Epithelial cell of prostate (primary cell): ENCODE results near the gene GPR107.

Source experiments
- DNase-seq: peaks from one replicate; pipeline ENCODE4 v3.0.0-alpha.2; 2011; ENCODE audit warnings: low read depth, low spot score
- H3K27ac ChIP-seq: fragments of 450-650 bp; 2 replicates; pipeline ENCODE4 v1.5.1; 2017; ENCODE audit warnings: mild to moderate bottlenecking

The GPR107 gene

DNA sequence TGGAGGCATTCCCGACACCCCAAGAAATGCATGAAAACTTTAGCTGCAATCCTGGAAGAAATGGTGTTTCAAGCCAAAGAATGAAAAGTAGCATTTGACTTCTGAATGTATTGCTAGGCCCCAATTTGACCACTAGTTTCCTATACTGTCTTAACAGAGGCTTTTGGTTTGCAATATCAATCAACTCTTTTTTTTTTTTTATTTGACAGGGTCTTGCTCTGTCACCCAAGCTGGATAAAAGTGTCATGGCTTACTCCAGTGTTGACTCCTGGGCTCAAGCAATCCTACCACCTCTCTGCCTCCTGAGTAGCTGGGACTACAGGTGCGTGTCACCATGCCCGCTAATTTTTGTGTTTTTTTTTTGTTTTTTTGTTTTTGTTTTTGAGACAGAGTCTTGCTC lies 3.2 kb upstream of the GPR107 start:
- no peak for DNase-seq
- no peak overlapping the region for H3K27ac ChIP-seq

DNA sequence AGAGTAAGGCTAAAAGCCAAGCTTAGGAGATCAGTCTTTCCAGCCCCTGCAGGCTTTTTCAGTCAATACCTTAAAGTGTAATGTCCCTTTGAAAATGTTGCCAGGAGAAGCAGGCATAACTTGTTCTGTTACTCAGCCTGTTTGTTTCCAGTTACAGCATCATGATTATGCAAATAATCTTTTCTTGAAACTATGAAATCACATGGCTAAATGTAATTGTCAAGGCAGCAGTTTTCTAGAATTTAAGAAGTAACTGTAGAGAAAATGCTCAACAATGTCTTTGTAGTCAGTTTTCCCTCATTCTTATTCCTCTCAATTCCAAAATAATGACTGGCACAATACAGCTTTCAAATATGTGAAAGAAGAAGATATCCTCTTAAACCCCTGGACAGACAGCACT lies 1.9 kb upstream of the GPR107 start:
- peak; percentile 60 for DNase-seq
- H3K27ac ChIP-seq = peak overlapping the region; percentile 75

DNA sequence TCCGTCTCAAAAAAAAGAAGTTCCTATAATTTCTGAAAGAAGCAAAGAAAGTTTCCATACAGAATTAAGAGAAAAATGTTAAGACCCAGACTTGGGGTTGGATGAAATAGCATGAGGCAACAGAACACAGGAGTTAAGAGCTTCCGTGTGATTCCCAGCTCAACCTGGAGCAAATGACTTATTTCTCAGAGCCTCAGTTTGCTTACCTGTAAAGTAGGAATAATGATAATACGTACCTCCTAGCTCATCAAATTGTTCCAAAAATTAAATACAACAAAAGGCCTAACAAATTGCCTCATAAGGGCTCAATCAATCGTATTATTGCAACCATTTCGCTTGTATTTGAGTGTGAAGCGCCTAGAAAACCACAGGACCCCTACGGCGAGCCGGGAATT lies 600 bp upstream of the GPR107 start:
- H3K27ac ChIP-seq = peak overlapping the region; percentile 75
- DNase-seq = no peak

DNA sequence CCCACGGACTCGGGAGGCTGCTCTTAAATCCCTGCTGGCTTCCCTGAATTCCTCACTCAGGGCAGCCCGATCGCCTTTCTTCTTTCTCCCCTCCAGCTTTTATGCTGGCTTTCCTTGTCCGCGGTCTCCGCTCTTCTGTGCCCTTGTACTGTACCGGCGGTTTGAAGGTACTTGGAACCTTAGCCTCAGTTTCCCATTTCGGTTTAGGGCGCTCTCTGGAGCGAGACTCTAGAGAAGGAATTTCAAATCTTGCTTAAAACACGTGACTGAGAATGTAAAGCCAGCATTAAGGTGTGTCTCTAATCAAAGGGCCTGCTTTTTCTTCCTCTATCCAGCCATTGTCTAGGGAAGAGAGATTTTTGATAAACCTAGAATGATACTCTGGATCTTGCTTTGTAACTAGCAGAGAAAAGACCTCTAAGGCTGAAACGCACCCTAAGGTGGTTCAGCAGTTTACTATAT lies 650 bp downstream of the GPR107 start:
- H3K27ac ChIP-seq = peak overlapping the region; percentile 75
- no peak for DNase-seq

DNA sequence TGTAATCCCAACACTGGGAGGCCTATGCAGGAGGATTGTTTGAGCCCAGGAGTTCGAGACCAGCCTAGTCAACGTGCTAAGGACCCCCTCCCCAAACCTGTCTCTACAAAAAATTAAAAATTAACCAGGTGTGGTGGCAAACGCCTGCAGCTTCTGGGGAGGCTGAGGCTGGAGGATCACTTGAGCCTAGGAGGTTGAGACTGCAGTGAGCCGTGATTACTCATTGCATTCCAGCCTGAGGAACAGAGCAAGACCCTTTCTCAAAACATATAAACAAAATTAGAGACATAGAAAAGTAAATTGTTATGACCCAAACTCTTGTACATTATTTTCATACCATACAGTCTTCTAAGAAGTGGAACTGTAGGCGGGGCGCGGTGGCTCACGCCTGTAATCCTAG lies 1.1 kb downstream of the GPR107 start:
- H3K27ac ChIP-seq = peak overlapping the region; percentile 75
- no peak for DNase-seq

DNA sequence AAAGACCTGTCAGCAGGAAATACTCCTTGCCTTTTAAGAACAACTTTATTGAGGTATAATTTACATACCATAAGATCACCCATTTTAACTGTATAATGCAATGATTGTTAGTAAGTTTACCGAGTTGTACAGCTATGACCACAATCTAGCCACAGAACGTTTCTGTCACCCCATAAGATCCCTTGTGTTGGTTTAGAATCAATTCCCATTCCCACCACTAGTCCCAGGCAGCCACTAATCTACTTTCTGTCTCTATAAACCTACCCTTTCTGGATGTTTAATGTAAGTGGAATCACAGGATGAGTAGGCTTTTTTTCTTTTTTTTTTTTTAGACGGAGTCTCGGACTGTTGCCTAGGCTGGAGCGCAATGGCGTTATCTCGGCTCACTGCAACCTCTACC lies 4.4 kb downstream of the GPR107 start:
- H3K27ac ChIP-seq = no peak overlapping the region
- DNase-seq = no peak

DNA sequence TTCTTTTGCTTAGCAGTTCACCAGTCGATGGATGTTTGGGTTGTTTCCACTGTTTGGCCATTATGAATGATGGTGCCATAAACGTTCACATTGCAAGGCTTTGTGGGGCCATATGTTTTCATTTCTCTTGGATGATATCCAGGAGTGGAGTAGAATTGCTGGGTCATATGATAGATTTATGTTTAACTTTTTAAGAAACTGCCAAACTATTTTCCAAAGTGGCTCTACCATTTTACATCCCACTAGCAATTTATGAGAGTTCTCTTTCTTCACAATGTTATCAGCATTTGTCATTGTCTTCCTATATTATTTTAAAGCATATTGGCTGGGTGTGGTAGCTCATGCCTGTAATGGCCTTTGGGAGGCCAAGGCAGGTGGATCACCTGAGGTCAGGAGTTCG lies 5.2 kb downstream of the GPR107 start:
- no peak for DNase-seq
- H3K27ac ChIP-seq = no peak overlapping the region

DNA sequence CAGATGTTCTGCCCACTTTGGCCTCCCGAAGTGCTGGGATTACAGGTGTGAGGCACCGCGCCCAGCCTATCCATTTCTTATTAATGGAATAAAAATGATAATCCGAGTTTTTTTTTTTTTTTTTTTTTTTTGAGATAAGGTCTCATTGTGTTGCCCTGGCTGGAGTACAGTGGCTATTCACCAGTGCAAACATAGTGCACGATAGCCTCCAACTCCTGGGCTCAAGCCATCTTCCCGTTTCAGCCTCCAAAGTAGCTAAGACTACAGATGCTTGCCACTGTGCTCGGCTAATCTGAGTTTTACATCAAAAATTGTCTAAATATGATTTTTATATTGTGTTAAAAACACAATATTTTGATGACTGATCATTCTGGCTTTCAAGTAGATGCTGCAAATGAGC lies 6.6 kb downstream of the GPR107 start:
- DNase-seq = no peak
- H3K27ac ChIP-seq = no peak overlapping the region

DNA sequence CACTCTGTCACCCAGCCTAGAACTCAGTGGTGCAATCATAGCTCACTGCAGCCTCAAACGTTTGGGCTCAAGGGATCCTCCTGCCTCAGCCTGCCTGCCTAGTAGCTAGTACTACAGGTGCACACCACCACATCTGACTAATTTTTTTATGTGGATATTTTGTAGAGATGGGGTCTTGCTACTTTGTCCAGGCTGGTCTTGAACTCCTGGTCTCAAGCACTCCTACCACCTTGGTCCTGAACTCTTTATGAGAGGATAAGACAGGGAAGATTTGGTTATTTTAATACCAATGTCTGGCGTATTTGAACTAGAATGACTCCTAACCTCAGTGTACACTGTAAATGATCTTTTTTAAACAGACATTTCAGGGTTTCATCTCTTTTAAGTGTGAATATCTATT lies 9.0 kb downstream of the GPR107 start:
- DNase-seq = no peak
- no peak overlapping the region for H3K27ac ChIP-seq

DNA sequence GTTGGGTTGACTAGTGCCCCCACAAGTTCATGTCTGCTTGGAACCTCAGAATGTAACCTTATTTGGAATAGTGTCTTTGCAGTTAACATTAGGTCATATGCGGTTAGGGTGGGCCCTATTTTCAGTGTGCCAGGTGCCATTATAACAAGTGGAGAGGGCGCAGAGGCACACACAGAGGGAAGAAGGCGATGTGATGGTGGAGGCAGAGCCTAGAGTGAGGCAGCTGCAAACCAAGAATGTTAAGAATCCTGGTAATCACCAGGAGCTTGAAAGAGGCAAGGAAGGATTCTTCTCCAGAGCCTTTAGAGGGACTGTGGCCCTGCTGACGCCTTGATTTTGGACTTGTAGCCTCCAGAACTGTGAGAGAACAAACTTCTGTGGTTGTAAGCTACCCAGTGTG lies 10.9 kb downstream of the GPR107 start:
- DNase-seq = no peak
- H3K27ac ChIP-seq = no peak overlapping the region

DNA sequence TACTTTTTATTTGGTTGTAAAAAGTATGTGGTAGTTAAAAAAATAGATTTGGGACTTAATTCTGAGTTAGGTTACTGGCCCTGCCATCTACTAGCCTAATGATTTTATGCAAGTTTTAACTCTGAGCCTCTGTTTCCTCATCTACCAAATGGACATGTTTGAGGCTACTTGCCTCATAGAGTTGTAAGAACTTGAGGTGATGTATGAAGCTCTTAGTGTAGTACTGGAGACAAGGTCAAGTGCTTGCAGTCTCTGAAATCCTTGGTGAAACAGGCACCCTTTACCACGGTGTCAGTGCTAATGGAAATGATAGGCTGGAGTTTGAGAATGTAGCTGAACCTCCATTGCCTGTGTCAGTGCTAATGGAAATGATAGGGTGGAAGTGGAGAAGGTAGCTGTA lies 15.3 kb downstream of the GPR107 start:
- no peak overlapping the region for H3K27ac ChIP-seq
- no peak for DNase-seq

DNA sequence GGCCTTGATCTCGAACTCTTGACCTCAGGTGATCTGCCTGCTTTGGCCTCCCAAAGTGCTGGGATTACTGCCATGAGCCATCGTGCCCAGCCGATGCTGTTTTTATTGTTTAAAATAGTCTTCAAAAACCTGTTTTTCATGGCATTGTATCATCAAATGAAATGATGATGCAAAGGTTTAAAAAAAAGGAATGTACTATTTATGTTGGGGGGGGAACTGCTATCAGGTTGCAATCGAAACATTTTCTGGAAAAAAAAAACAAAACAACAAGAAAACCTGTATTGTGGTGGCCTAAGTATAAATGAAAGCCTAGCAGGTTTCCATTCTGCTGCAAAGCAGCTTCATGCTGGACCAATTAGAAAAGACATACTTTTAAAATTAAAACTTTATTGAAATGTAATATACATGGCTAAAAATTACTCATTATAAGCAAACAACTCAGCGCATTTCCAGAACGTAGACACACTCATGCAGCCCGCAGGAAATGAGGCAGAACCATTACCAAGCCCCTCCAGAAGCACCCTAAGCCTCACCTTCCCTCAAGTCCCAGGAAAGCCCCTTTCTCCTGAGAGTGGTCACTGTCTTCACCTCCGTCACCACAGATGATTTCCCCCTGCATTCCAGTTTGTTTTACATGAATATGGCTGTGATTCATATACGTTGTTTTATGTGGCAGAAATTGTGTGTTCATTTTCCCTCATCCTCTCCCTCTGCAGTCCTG lies 19.0 kb downstream of the GPR107 start:
- no peak for DNase-seq
- H3K27ac ChIP-seq = no peak overlapping the region

DNA sequence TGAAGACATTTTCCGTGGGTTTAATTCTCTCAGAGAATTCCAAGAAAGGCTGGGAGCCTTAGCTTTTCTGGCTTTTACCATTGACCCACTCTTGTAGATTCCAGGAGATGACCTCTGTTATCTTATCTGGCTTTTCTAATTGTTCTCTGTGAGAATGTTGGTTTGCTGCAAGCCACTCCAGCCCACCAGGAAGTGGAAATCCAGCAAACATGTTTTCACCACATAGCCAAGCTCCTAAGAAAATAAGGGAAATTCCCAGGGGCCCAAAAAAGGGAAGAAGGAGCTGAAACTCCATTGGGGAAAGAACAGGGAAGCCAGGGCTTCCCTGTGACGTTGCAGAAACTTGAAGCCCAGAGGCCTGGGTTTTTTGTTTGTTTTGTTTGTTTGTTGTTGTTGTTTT lies 19.7 kb downstream of the GPR107 start:
- H3K27ac ChIP-seq = no peak overlapping the region

DNA sequence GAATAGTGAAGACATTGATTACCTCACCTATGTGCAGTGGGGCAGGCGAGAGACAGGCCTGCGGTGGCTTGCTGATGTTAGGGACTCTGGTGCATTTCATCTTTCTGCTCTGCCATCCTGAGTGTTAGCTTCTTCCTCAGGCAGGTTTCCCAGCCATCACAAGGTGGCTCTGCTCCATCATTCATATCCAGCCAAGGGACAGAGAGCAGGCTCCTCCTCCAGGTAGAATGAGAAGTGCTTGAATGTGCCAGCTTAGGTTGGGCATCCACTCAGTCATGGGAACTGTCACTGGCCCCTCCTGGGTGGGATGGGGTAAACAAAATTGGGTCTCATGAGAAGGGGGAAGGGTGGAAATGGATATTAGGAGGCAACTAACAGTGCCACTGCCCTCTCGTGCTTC lies 24.8 kb downstream of the GPR107 start:
- DNase-seq = no peak
- H3K27ac ChIP-seq = no peak overlapping the region

More for the DNA sequence above, 19.7 kb downstream of the GPR107 start:
- no peak for DNase-seq

DNA sequence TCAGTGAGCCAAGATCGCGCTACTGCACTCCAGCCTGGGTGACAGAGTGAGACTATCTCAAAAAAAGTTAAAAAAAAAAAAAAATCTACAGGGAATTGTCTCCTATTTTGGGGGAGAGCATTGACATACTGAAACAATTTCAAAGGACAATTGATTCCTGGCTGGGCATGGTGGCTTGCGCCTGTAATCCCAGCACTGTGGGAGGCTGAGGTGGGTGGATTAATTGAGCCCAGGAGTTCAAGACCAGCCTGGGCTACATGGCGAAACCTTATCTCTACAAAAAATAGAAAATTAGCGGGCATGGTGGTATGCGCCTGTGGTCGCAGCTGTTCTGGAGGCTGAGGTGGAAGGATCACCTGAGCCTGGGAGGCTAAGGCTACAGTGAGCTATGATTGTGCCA lies 30.6 kb downstream of the GPR107 start:
- no peak overlapping the region for H3K27ac ChIP-seq
- DNase-seq = no peak

DNA sequence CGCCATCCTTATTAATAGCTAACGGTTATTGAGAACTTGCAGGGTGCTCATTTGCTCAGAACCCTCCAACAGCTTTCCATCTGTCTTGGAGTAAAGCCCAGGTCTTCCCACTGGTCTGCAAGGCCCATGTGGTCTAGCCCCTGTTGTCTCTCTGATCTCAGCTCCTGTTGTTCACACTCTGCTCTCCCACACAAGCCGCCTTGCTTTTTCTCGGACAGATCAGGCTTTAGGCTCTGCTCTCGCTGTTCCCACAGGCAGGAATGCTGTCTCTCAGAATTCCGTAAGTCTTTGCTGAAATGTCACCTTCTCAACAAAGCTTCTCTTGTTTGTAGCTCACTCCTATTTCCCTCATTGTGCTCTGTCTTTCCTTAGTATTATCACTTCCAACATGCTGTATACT lies 34.3 kb downstream of the GPR107 start:
- no peak for DNase-seq

DNA sequence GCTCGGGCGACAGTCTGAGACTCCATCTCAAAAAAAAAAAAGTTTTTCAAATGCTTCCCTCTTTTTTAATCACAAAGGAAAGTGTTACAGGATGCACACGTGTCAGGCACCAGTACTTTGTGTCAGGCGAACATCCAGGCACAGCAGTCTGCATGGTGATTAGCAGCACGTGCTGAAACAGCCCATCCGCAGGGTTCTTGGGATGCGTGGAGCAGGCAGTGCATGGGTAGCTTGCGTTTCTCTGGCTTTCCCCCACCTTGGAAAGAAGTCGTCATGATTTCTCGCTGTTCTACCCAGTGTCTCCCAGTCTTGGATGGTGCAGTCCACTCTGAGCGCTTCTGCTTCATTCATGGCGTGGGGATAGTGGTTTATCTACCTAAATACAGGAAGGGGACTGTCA lies 35.4 kb downstream of the GPR107 start:
- DNase-seq = no peak

More for the DNA sequence above, 34.3 kb downstream of the GPR107 start:
- no peak overlapping the region for H3K27ac ChIP-seq

DNA sequence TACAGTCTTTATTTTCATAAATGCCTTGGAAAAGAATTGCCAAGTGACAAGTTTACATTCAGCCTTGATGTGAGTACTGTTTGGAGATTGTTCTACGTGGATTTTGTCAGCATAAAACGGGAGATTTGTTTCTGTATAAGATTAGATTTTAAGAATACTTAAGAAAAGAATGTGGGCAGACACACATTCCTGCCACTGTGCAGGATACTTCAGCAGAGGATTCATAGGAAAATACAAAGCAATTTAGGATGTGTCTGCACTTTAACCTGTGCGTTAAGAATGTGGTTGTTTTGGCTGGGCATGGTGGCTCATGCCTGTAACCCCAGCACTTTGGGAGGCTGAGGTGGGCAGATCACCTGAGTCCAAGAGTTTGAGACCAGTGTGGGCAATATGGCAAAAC lies 37.2 kb downstream of the GPR107 start:
- H3K27ac ChIP-seq = no peak overlapping the region

More for the DNA sequence above, 35.4 kb downstream of the GPR107 start:
- H3K27ac ChIP-seq = no peak overlapping the region

DNA sequence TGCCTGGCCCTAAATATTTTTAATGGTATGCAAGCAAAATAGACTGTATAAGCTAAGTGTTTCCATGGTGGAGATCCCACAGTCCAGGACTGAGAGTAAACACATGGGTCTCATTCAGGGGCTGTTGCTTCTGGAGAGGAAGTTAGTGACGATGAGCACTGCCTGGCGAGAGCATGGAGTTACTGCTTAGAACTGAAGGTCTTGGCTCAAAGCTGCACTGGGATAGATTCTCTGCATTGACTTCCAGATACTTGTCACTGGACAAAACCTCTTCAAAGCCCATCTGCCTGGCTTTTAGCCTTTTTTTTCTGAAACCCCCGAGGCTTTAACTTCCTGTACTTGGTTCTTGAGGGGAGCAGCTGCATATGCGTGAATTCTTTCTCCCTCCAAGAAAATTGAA lies 39.2 kb downstream of the GPR107 start:
- H3K27ac ChIP-seq = no peak overlapping the region
- DNase-seq = no peak

More for the DNA sequence above, 37.2 kb downstream of the GPR107 start:
- no peak for DNase-seq

DNA sequence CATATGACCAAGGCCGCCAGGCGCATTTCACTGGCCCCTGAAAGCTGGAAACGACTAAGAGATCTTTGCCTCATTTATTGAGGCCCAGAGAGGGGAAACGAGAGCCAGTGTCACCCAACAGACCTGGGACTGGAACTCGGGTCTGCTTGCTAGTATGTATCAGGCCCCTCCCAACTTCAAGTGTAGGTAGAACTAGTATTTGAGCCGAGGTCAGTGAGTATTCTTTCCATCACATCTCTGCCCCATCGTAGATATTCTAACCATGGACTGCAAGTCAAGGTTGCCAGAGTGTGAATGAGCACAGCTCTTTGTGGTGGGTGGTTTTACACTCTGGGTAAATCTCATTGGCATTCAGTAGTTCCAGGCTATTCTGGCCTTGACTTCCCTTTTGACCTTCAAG lies 42.2 kb downstream of the GPR107 start:
- no peak for DNase-seq
- H3K27ac ChIP-seq = no peak overlapping the region

DNA sequence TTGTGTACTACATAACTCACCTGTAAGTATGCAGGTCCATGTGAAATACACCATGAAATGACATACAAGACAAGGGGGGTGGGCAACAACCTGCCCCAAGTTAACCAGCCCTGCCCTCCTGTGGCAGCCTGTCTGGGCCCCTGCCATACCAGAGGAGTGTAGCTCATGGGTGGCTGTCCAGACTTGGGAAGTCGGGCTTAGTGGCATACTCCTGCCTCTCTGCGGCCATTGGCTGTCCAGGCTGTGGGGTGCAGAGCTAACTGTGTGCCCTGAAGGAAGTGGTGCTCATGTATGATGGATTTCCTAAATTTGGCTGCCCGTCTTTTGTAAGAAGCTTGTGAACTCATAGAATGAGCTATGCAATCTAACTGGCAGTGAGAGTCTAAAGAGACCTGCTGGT lies 47.0 kb downstream of the GPR107 start:
- DNase-seq = no peak
- H3K27ac ChIP-seq = no peak overlapping the region

DNA sequence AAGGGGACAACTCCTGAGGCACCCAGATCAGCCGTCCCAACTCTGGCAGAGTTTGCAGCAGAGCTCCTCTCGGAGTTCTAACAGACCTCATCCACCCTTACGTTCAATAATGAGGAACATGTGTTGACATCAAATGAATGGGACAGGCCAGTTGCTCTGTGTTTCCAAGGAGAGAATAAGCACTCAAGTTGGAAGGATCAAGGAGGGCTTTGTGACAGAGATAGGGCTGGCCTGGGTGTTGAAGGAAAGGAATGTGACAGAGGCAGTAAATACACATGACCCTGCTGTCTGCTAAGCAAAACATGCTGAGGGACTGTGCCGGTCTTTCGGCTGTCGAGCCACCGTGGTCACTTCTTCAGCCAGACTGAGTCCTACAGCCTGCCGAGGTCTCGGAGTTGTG lies 48.2 kb downstream of the GPR107 start:
- H3K27ac ChIP-seq = no peak overlapping the region
- no peak for DNase-seq
